GM12878 (cell line): Measurements from ENCODE around the gene CCDC9B. TPM values are rescaled to one million over a fixed set of nuclear protein-coding genes. Genes with fewer than 3 reads are reported as not detected.

ENCODE experiments used
- BCL11A ChIP-seq: IDR thresholded peaks from 2 replicates; pipeline ENCODE4 v1.6.1; 2011; ENCODE audit warnings: low read depth, low read length
- CREM ChIP-seq: IDR thresholded peaks from 2 replicates; pipeline ENCODE4 v1.6.1; 2014; ENCODE audit warnings: antibody characterized with exemption, low read depth
- EZH2 ChIP-seq: IDR thresholded peaks from 2 replicates; pipeline ENCODE4 v1.6.1; 2012; ENCODE audit warnings: low read depth, mild to moderate bottlenecking, control low read depth, inconsistent platforms, low read length, borderline replicate concordance; ENCODE audit not compliant: control insufficient read depth
- HCFC1 ChIP-seq: fragments of 150-350 bp; IDR thresholded peaks from 2 replicates; pipeline ENCODE4 v1.6.1; 2014; ENCODE audit warnings: low read length
- MEF2A ChIP-seq: IDR thresholded peaks from 2 replicates; pipeline ENCODE4 v1.6.1; 2011; ENCODE audit warnings: low read depth, mild to moderate bottlenecking, low read length, moderate library complexity; ENCODE audit not compliant: insufficient read depth
- MXI1 ChIP-seq: fragments of 150-350 bp; IDR thresholded peaks from 2 replicates; pipeline ENCODE4 v1.6.1; 2011; ENCODE audit warnings: low read depth, mild to moderate bottlenecking, inconsistent platforms, low read length, improper control_type of control experiment
- MYB ChIP-seq: fragments of 150-350 bp; IDR thresholded peaks from 2 replicates; pipeline ENCODE4 v1.6.1; 2014; ENCODE audit warnings: mild to moderate bottlenecking, low read depth, low read length, borderline replicate concordance
- NFIC ChIP-seq: IDR thresholded peaks from 2 replicates; pipeline ENCODE4 v1.6.1; 2012; ENCODE audit warnings: low read depth, mild to moderate bottlenecking, inconsistent platforms, low read length, moderate library complexity
- NR2C2 ChIP-seq: IDR thresholded peaks from 2 replicates; pipeline ENCODE4 v1.6.1; 2011; ENCODE audit warnings: borderline replicate concordance, low read depth; ENCODE audit not compliant: control insufficient read depth, insufficient read length
- POLR2AphosphoS2 ChIP-seq: IDR thresholded peaks from 2 replicates; pipeline ENCODE4 v1.6.1; 2011; ENCODE audit warnings: low read depth, mild to moderate bottlenecking, low read length, improper control_type of control experiment, moderate library complexity
- RB1 ChIP-seq: fragments of 450-650 bp; formaldehyde crosslinking; IDR thresholded peaks from 2 replicates; pipeline ENCODE4 v1.6.1; 2017; ENCODE audit warnings: mild to moderate bottlenecking, borderline replicate concordance
- RBBP5 ChIP-seq: fragments of 200-600 bp; sonication (generic); conservative IDR thresholded peaks from 2 replicates; pipeline ENCODE4 v1.6.1; 2016
- SPI1 ChIP-seq: IDR thresholded peaks from 2 replicates; pipeline ENCODE4 v1.6.1; 2011; ENCODE audit warnings: low read depth, mild to moderate bottlenecking, low read length, moderate library complexity, borderline replicate concordance; ENCODE audit not compliant: insufficient read depth
- SRF ChIP-seq, 2 experiments: IDR thresholded peaks; 2 replicates each; pipeline ENCODE4 v1.6.1; 2011; ENCODE audit warnings: low read depth in 2 of 2, low read length in 2 of 2, mild to moderate bottlenecking in 1 of 2, moderate library complexity in 1 of 2
- SUZ12 ChIP-seq: fragments of 200-600 bp; sonication (generic); IDR thresholded peaks from one replicate; pipeline ENCODE4 v1.6.1; 2018; ENCODE audit warnings: antibody characterized with exemption, mild to moderate bottlenecking; ENCODE audit not compliant: unreplicated experiment
- WRNIP1 ChIP-seq: IDR thresholded peaks from 2 replicates; pipeline ENCODE4 v1.6.1; 2011; ENCODE audit warnings: low read depth, low read length, improper control_type of control experiment, borderline replicate concordance
- ZNF207 ChIP-seq: fragments of 450-650 bp; IDR thresholded peaks from 2 replicates; pipeline ENCODE4 v1.6.1; 2014; ENCODE audit warnings: antibody characterized with exemption, mild to moderate bottlenecking, borderline replicate concordance
- polyA plus RNA-seq, 11 experiments: library from polyadenylated mRNA; depleted of rRNA in 4 of 11; unstranded in 6 of 11; stranded (reverse) in 5 of 11; fragments of >200 nt; fragmentation: Nextera tagmentation in 4 of 11; fragmentation: Illumina TruSeq in 1 of 11; extraction: Ambion mirVana in 4 of 11; extraction: Trizol in 1 of 11; gene quantifications; 1 replicate in 1 of 11; 2 replicates in 10 of 11; pipeline versions ENCODE4 v1.2.1 to v1.2.3, GENCODE V29; 2011 to 2016; ENCODE audit warnings: inconsistent platforms in 2 of 11, missing spikeins in 2 of 11, low read depth in 1 of 11
- total RNA-seq, 4 experiments: library from RNA; depleted of rRNA in 3 of 4; stranded (reverse); fragments of >200 nt in 3 of 4; fragmentation: Illumina TruSeq in 1 of 4; extraction: Trizol in 1 of 4; gene quantifications; 2 replicates each; pipeline versions ENCODE4 v1.2.1 to v1.2.3, GENCODE V29; 2013 to 2021
- TF ChIP-seq, protein P1 (sequence below): IDR thresholded peaks from 2 replicates; pipeline ENCODE4 v1.6.1; 2012; ENCODE audit warnings: mild to moderate bottlenecking, low read depth, low read length
- TF ChIP-seq, protein P2 (sequence below): fragments of 450-650 bp; IDR thresholded peaks from 2 replicates; pipeline ENCODE4 v1.6.1; 2016; ENCODE audit warnings: mild to moderate bottlenecking
- TF ChIP-seq, protein P3 (sequence below): fragments of 450-650 bp; IDR thresholded peaks from 2 replicates; pipeline ENCODE4 v1.6.1; 2014; ENCODE audit warnings: mild to moderate bottlenecking
- TF ChIP-seq, protein P4 (sequence below): IDR thresholded peaks from 2 replicates; pipeline ENCODE4 v1.6.1; 2012; ENCODE audit warnings: low read depth, low read length, improper control_type of control experiment
- TF ChIP-seq, protein P5 (sequence below): IDR thresholded peaks from 2 replicates; pipeline ENCODE4 v1.6.1; 2012; ENCODE audit warnings: low read length, inconsistent platforms

The CCDC9B gene
- total and polyA plus RNA-seq, 10 of the 15 experiments (the other 5 are each of a cell fraction or from before 2014, with no cell fraction given): 0.01 to 0.08 (median 0.03) TPM; not detected in 6

DNA sequence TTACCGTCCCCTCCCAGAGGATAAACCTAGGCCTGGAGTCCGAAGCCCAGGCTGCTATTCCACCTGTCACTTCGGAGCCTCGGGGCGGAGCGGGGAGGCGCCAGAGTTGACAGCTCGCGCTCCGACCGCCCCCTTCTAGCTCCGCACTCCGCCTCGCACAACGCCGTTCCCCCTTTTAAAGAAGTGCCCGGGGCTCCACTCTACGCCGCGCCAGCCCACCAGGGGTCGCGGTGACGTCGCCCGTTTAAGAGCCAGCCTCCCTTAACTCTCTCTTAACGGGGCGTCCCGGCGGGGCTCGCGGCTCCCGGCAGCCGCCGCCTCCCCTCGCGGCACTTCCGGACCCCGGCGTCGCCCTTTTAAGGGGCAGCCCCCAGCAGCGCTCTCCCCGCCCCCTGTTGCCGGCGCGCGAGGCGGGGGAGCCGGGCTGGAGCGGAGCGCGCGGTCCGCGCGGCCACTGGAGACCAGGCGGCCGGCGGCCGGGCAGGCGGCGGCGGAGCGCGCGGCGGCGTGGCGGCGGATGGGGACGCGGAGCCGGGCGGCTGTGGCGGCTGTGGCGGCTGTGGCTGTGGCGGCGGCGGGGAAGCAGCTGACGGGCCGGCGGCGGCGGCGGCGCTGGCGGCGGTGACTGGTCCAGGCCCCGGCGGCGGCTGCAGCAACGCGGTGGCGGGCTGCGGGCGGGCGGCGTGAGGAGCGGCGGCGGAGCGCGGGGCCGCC, 17.3 kb downstream of the CCDC9B start, which contains the start of gene INAFM2 (continued):
- TF ChIP-seq, protein P1, sequence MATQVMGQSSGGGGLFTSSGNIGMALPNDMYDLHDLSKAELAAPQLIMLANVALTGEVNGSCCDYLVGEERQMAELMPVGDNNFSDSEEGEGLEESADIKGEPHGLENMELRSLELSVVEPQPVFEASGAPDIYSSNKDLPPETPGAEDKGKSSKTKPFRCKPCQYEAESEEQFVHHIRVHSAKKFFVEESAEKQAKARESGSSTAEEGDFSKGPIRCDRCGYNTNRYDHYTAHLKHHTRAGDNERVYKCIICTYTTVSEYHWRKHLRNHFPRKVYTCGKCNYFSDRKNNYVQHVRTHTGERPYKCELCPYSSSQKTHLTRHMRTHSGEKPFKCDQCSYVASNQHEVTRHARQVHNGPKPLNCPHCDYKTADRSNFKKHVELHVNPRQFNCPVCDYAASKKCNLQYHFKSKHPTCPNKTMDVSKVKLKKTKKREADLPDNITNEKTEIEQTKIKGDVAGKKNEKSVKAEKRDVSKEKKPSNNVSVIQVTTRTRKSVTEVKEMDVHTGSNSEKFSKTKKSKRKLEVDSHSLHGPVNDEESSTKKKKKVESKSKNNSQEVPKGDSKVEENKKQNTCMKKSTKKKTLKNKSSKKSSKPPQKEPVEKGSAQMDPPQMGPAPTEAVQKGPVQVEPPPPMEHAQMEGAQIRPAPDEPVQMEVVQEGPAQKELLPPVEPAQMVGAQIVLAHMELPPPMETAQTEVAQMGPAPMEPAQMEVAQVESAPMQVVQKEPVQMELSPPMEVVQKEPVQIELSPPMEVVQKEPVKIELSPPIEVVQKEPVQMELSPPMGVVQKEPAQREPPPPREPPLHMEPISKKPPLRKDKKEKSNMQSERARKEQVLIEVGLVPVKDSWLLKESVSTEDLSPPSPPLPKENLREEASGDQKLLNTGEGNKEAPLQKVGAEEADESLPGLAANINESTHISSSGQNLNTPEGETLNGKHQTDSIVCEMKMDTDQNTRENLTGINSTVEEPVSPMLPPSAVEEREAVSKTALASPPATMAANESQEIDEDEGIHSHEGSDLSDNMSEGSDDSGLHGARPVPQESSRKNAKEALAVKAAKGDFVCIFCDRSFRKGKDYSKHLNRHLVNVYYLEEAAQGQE: no peak
- TF ChIP-seq, protein P2, sequence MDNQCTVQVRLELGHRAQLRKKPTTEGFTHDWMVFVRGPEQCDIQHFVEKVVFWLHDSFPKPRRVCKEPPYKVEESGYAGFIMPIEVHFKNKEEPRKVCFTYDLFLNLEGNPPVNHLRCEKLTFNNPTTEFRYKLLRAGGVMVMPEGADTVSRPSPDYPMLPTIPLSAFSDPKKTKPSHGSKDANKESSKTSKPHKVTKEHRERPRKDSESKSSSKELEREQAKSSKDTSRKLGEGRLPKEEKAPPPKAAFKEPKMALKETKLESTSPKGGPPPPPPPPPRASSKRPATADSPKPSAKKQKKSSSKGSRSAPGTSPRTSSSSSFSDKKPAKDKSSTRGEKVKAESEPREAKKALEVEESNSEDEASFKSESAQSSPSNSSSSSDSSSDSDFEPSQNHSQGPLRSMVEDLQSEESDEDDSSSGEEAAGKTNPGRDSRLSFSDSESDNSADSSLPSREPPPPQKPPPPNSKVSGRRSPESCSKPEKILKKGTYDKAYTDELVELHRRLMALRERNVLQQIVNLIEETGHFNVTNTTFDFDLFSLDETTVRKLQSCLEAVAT: no peak
- TF ChIP-seq NFIC: no peak
- TF ChIP-seq WRNIP1: no peak
- TF ChIP-seq ZNF207: no peak
- TF ChIP-seq SRF (IDR thresholded peaks at IDR 0.05; ENCODE audit: low read depth in 2 of 2, low read length in 2 of 2): peak; percentile 72 to 77; a peak in 3 of 4 replicates
- TF ChIP-seq RBBP5: no peak
- TF ChIP-seq MXI1: no peak; the same call in 1 of the 2 replicates
- TF ChIP-seq, protein P3, sequence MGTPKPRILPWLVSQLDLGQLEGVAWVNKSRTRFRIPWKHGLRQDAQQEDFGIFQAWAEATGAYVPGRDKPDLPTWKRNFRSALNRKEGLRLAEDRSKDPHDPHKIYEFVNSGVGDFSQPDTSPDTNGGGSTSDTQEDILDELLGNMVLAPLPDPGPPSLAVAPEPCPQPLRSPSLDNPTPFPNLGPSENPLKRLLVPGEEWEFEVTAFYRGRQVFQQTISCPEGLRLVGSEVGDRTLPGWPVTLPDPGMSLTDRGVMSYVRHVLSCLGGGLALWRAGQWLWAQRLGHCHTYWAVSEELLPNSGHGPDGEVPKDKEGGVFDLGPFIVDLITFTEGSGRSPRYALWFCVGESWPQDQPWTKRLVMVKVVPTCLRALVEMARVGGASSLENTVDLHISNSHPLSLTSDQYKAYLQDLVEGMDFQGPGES: no peak
- 0 out of 2 replicates have a peak, but pooled peaks have one; percentile 38 for TF ChIP-seq CREM
- TF ChIP-seq BCL11A: no peak
- TF ChIP-seq RB1: peak; percentile 56; the same call in 1 of the 2 replicates
- TF ChIP-seq NR2C2: no peak
- no peak for TF ChIP-seq HCFC1
- TF ChIP-seq POLR2AphosphoS2: no peak
- no peak for TF ChIP-seq SUZ12
- TF ChIP-seq EZH2: no peak
- no peak for TF ChIP-seq MYB
- 0 out of 2 replicates have a peak, but pooled peaks have one; percentile 26 for TF ChIP-seq SPI1
- TF ChIP-seq, protein P4, sequence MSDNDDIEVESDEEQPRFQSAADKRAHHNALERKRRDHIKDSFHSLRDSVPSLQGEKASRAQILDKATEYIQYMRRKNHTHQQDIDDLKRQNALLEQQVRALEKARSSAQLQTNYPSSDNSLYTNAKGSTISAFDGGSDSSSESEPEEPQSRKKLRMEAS: peak; percentile 65; the same call in 1 of the 2 replicates
- TF ChIP-seq, protein P5, sequence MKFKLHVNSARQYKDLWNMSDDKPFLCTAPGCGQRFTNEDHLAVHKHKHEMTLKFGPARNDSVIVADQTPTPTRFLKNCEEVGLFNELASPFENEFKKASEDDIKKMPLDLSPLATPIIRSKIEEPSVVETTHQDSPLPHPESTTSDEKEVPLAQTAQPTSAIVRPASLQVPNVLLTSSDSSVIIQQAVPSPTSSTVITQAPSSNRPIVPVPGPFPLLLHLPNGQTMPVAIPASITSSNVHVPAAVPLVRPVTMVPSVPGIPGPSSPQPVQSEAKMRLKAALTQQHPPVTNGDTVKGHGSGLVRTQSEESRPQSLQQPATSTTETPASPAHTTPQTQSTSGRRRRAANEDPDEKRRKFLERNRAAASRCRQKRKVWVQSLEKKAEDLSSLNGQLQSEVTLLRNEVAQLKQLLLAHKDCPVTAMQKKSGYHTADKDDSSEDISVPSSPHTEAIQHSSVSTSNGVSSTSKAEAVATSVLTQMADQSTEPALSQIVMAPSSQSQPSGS: no peak
- TF ChIP-seq MEF2A: 0 out of 2 replicates have a peak, but pooled peaks have one; percentile 40
